PC-3 (cell line): ENCODE data around the gene IRF9.

Source experiments
- CTCF ChIP-seq: fragments of 300-600 bp; sonication (generic); conservative IDR thresholded peaks from 2 replicates; pipeline ENCODE4 v1.5.1; 2017; ENCODE audit warnings: antibody characterized with exemption, low read depth, mild to moderate bottlenecking, low read length
- EZH2 ChIP-seq: fragments of 300-600 bp; sonication (generic); IDR thresholded peaks from one replicate; pipeline ENCODE4 v1.6.1; 2017; ENCODE audit warnings: antibody characterized with exemption, mild to moderate bottlenecking, low read length; ENCODE audit not compliant: unreplicated experiment

GRCh38 chr14:24207625-24208024 is 46.6 kb downstream of the IRF9 start:
- TF ChIP-seq CTCF (no peak), EZH2 (no peak)
